Liver (tissue), 3 donors: ENCODE measurements around the gene CBLC.

Experiments
- HNF4G ChIP-seq: IDR thresholded peaks from 2 replicates; pipeline ENCODE4 v1.6.1; 2016; ENCODE audit warnings: antibody characterized with exemption
- SP1 ChIP-seq: IDR thresholded peaks from 2 replicates; pipeline ENCODE4 v1.6.1; 2018; ENCODE audit warnings: antibody characterized with exemption, mild to moderate bottlenecking
- TAF1 ChIP-seq: conservative IDR thresholded peaks from 2 replicates; pipeline ENCODE4 v1.6.1; 2016; ENCODE audit warnings: antibody characterized with exemption, mild to moderate bottlenecking
- TF ChIP-seq, protein P1 (sequence below): fragments of 150-350 bp; IDR thresholded peaks from 2 replicates; pipeline ENCODE4 v1.5.1; 2017; ENCODE audit warnings: improper control_type of control experiment, low read depth, low read length; ENCODE audit not compliant: missing input control
- TF ChIP-seq, protein P2 (sequence below): IDR thresholded peaks from 2 replicates; pipeline ENCODE4 v1.6.1; 2016; ENCODE audit warnings: antibody characterized with exemption, mild to moderate bottlenecking
- donor health status: healthy.
- donor health status: healthy.

- TF ChIP-seq, protein P1, sequence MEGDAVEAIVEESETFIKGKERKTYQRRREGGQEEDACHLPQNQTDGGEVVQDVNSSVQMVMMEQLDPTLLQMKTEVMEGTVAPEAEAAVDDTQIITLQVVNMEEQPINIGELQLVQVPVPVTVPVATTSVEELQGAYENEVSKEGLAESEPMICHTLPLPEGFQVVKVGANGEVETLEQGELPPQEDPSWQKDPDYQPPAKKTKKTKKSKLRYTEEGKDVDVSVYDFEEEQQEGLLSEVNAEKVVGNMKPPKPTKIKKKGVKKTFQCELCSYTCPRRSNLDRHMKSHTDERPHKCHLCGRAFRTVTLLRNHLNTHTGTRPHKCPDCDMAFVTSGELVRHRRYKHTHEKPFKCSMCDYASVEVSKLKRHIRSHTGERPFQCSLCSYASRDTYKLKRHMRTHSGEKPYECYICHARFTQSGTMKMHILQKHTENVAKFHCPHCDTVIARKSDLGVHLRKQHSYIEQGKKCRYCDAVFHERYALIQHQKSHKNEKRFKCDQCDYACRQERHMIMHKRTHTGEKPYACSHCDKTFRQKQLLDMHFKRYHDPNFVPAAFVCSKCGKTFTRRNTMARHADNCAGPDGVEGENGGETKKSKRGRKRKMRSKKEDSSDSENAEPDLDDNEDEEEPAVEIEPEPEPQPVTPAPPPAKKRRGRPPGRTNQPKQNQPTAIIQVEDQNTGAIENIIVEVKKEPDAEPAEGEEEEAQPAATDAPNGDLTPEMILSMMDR = no peak
- TF ChIP-seq TAF1 (no peak), HNF4G (no peak), SP1 (no peak)
- TF ChIP-seq, protein P2, sequence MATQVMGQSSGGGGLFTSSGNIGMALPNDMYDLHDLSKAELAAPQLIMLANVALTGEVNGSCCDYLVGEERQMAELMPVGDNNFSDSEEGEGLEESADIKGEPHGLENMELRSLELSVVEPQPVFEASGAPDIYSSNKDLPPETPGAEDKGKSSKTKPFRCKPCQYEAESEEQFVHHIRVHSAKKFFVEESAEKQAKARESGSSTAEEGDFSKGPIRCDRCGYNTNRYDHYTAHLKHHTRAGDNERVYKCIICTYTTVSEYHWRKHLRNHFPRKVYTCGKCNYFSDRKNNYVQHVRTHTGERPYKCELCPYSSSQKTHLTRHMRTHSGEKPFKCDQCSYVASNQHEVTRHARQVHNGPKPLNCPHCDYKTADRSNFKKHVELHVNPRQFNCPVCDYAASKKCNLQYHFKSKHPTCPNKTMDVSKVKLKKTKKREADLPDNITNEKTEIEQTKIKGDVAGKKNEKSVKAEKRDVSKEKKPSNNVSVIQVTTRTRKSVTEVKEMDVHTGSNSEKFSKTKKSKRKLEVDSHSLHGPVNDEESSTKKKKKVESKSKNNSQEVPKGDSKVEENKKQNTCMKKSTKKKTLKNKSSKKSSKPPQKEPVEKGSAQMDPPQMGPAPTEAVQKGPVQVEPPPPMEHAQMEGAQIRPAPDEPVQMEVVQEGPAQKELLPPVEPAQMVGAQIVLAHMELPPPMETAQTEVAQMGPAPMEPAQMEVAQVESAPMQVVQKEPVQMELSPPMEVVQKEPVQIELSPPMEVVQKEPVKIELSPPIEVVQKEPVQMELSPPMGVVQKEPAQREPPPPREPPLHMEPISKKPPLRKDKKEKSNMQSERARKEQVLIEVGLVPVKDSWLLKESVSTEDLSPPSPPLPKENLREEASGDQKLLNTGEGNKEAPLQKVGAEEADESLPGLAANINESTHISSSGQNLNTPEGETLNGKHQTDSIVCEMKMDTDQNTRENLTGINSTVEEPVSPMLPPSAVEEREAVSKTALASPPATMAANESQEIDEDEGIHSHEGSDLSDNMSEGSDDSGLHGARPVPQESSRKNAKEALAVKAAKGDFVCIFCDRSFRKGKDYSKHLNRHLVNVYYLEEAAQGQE = no peak
These were observed 29.1 kb upstream of the CBLC start, which contains the start of gene BCL3 for GRCh38 chr19:44748426-44749254.
